CD4-positive, alpha-beta T cell treated with Interferon gamma for 1 hour (primary cell): Measurements from ENCODE around the gene AIM2.
"Not testable (repeated sequence)": the region's sequence is repeated elsewhere in the genome, so short reads cannot be mapped to it uniquely, and the experiment has no call there.

ENCODE experiments used
- DNase-seq: peaks from one replicate; pipeline ENCODE4 v3.0.0-alpha.2; 2020

Gene AIM2

GRCh38 chr1:159077120-159077961, 775 bp upstream of the AIM2 start:
- DNase-seq, result peak; percentile 90

GRCh38 chr1:159071970-159072582, 4.5 kb downstream of the AIM2 start:
- no peak for DNase-seq

DNA sequence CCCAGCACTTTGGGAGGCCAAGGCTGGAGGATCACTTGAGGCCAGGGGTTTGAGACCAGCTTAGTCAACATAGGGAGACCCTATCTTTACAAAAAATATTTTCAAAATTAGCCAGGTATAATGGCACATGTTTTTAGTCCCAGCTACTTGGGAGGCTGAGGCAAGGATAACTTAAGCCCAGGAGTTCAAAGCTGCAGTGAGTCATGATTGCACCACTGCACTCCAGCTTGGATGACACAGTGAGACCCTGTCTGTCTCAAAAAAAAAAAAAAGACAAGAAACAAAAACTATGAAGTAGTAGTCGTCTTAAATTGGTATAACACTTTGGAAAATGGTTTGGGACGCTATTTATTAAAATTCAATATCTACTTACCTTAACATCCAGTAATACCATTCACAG, 7.7 kb downstream of the AIM2 start:
- peak; percentile 33 for DNase-seq

- peak; percentile 46 for DNase-seq
These were observed 8.6 kb downstream of the AIM2 start for GRCh38 chr1:159067699-159068621.

- no peak for DNase-seq
These were observed 10.5 kb downstream of the AIM2 start for GRCh38 chr1:159066108-159066507.

- no peak for DNase-seq
These were observed 11.5 kb downstream of the AIM2 start for GRCh38 chr1:159065106-159065505.

DNA sequence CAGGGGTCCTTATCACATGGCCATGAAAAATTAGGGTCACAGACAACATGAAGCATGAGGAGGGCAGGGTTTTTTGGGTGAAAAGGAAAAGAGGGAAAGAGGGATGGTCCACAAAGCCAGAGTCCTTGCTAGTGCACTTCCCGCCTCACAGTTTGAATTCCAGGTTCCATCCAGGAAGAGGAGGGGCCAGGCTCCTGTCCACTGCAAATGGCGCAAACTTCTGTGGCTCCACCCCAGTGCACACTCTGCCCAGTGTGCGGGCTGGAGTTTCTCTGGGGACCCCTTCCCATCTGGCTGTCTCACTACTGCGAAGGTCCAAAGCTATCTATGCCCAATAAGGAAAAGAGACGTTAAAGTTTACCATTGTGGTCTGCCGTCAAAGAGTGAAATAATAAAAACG, 17.8 kb downstream of the AIM2 start:
- DNase-seq, result no peak

GRCh38 chr1:159056069-159056698, 20.4 kb downstream of the AIM2 start:
- no peak for DNase-seq

DNA sequence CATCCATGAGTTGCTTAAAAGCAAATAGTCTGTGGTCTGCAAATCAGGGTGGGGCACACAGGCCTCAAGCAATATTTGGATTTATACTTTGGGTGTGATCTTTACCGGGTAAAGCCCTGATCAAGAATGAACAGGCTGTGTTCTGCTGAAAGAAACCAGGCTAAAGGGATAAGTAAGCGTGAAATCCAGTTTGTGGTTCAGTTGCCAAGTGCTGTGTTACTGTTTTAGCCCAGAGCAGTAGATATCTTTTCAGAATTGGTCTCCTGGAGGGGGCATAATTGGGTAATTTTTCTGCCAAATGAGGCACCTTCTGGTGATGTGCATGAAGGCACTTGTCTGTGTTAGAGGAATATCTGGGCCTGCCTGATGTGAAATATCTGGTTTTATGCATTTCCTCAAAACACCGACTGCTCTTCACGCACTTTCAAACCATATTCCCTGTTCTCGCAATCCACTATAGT, 21.4 kb downstream of the AIM2 start:
- peak; percentile 13 for DNase-seq

- no peak for DNase-seq
These were observed 22.1 kb downstream of the AIM2 start for GRCh38 chr1:159054427-159054826.

DNA sequence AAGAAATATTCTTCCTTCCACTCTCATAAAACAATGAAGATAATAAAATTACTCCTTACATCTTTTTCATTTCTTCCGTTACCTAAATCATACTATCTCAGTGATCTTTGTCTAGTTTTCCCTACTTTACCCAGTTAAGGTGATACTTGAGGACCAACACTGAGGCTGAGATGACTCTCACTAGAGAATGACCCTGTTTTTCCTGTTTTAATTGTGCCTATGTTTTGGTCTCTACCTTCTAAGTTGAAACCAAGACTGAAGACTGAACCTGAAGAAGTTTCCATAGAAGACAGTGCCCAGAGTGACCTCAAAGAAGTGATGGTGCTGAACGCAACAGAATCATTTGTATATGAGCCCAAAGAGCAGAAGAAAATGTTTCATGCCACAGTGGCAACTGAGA, 25.1 kb downstream of the AIM2 start:
- DNase-seq, result no peak

- DNase-seq, result not testable (repeated sequence)
These were observed 30.1 kb downstream of the AIM2 start for GRCh38 chr1:159046486-159046885.

DNA sequence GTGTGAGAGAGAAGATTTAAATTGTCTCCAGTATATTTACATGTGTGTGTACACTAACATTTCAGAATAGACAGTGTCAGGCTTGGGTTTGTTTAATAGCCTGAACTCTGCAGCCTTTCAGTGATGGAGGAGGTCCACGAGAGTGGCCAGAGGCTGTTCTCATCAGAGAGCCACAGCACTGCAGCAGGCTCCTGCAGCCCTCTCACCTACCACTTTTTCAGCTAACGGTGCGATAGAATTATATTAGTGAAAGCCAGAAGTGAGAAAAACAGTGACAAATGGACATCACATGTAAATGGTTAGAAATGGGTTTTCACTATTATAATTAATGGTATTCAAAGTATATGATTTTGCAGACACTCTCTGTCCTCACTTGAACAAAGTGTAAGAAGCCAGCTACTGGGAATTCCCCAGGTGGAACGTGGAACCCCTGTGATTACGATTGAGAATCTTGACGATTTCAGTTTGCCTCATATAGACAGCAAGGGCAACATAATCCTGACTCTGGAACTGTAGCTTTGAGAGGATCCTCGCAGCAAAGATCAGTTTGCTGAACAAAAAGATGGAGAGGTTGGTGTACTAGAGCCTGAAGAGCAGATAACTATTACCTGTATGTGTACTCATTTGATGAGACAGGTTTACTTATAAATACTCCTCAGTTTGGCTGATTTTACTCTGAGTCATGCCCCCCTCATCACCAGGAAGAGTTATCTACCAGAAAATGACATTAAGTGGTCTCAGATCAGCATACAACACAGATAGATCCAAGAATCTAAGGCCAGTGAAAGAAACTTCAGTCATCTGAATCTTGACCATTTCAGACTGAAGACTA, 35.5 kb downstream of the AIM2 start:
- no peak for DNase-seq

DNA sequence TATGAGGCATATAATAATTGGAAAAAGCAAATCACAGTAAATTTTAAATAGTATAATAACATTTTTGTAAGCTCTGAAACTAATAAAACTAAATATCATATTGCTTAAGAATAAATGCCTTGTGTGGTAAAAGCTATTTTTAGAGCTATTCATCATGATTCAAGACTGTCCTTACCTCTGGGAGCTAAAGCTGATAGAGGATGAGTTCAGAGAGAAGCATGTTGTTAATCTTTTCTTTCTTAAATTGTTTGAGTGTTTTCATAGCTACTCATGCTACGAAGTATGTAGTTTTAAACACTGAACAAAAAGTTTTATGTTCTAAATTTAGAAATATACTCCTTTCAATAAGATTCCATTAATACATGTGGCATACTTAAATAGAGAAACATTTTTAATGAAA, 36.4 kb downstream of the AIM2 start:
- no peak for DNase-seq

GRCh38 chr1:159030877-159031447, 45.6 kb downstream of the AIM2 start:
- no peak for DNase-seq

DNA sequence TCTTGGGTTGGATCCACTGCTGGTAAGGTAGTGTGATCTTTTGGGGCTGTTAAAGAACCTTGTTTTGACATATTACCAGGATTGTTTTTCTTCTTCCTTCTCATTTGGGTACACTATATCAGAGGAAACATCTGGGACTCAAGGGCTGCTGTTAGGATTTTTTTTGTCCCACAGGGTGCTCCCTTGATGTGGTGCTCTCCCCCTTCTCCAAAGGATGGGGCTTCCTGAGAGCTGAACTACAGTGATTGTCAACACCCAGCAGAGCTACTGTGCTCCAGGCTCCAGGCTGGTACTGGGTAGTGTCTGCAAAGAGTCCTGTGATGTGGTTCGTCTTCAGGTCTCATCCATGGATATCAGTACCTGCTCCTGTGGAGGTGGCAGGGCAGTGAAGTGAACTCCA, 46.3 kb downstream of the AIM2 start:
- no peak for DNase-seq

DNA sequence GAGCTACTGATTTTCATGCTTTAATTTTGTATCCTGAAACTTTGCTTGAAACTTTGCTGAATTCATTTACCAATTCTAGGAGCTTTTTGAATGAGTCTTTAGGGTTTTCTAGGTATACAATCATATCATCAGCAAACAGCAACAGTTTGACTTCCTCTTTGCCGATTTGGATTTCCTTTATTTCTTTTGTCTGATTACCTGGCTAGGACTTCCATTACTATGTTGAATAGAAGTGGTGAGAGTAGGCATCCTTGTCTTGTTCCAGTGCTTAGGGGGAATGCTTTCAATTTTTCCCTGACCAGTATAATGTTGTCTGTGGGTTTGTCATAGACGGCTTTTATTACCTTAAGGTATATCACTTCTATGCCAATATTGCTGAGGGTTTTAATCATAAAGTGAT, 49.7 kb downstream of the AIM2 start:
- DNase-seq, result not testable (repeated sequence)

DNA sequence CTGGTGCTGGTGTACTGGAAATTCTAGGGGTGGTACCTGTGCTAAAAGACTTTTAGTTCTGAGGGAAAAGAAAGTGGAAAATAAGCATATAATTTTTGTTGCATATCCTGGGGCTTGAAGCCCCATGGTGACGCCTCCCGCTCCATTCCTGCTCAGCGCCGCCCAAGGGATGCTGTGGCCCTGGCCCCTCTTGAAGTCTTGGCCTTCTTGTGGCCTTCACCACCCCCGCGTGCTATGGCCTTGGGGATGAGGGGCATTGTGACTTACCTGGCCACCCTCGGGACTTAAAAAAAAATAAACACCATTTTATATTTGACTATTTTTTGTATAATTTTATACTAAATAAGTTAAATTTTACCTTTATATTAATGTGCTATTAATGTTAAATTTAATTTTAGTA, 51.5 kb downstream of the AIM2 start:
- no peak for DNase-seq

DNA sequence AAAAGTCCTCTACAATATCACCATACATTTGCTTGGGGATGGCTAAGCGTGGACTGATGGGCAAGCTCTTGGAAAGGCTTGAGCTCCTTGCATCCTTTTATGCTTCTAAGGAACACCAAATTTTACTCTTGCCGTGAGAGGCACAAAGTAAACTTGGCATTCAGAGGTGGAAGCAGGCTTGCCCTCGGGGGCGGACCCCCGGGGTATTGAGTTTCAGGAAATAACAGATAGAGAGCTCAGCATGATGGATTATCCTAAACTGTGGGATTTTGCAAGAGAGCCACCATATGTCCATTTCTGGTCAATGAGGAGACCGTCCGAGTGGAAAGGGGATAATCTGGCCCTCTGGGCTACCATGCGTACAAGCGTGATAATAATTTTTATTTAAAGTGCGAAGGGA, 52.8 kb downstream of the AIM2 start:
- no peak for DNase-seq

GRCh38 chr1:159015440-159015909, 61.1 kb downstream of the AIM2 start:
- peak; percentile 80 for DNase-seq

GRCh38 chr1:159014851-159015250, 61.7 kb downstream of the AIM2 start:
- DNase-seq, result no peak
